Activated CD4-positive, alpha-beta T cell treated with anti-CD3 and anti-CD28 coated beads, Interleukin-2, amount 50 U/mL, for 1 hour (primary cell): Measurements from ENCODE around the gene BICC1.
"Not testable (repeated sequence)": the region's sequence is repeated elsewhere in the genome, so short reads cannot be mapped to it uniquely, and the experiment has no call there.

Experiments used
- DNase-seq: peaks from one replicate; pipeline ENCODE4 v3.0.0-alpha.2; 2020

BICC1 gene

DNA sequence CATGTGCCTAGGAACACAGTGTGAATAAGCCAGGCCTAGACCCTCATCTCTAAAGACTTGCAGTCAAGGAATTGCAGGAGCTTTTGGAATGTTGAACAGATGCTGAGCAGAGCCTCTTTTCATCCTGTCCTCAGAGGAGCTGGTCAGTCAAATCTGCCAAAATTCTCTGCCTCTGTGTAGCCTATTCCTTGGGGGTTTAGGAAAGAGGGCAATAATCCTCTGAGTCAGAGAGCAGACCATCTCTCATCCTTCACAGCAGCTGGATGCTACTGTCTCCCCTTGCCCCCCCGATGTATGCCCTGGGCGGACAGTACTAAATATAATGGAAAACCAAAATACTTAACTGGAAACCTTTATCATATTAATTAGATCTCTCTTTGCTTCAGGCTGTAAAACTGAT, 52.6 kb downstream of the BICC1 start:
- DNase-seq = no peak

DNA sequence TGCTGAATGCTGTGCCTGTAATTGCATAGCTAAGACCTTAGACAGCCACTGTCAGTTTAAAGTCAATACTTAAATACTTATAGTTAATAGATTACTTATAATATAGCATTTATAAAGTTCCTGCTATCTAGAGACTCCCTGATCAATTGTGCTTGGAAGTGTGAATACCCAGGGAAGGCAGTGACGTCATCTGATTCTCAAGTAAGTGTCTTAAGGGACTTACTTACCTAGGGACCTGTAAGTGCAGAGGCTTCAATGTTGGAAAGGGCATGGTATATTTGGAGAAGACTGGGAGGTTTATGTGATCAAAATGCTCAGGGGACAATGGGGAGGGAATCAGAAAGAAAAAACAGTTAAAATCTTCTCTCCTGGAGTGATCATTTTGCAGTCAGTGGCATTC, 55.0 kb downstream of the BICC1 start:
- DNase-seq = no peak

GRCh38 chr10:58568428-58568935, 55.8 kb downstream of the BICC1 start:
- no peak for DNase-seq

DNA sequence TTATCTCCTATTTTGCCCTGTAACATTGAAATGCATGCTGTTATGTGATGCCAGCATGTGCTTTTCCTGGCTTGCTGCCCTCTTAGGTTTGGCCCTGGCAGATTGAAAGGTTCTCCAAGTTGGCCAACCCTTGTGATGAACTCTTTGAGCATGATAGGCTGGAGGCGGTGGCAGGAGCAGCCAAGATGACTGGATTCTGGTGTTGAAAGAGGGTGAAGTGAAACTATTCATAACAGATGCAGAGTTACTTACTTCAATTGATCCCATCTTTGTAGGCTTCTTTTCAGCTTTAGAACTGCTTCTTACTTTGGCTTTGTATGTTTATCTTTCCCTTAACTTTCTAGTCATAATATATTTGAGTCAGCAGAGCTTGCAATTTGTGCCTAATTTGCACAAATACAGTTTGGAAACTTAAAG, 57.6 kb downstream of the BICC1 start:
- no peak for DNase-seq

DNA sequence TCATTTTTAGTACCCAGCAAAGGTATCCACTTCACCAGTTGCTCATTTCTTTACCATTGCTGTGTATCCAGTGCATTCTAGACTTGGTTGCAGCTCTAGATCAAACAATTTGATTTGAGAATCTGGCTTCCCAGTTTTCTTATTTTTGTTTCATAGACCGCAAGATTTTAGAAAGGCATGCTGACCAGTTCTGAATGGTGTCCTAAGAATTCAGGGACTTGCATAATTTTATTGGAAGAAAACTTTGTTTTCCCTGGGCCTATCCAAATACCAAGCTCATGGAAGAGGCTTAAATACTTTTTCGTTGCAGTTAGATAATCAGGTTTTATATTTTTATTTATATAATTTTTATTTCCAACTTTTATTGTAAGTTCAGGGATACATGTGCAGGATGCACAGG, 58.3 kb downstream of the BICC1 start:
- DNase-seq = no peak

GRCh38 chr10:58573144-58573543, 60.5 kb downstream of the BICC1 start:
- DNase-seq = no peak

GRCh38 chr10:58574058-58574457, 61.4 kb downstream of the BICC1 start:
- no peak for DNase-seq

- no peak for DNase-seq
Measured at GRCh38 chr10:58575491-58575890, 62.8 kb downstream of the BICC1 start.

DNA sequence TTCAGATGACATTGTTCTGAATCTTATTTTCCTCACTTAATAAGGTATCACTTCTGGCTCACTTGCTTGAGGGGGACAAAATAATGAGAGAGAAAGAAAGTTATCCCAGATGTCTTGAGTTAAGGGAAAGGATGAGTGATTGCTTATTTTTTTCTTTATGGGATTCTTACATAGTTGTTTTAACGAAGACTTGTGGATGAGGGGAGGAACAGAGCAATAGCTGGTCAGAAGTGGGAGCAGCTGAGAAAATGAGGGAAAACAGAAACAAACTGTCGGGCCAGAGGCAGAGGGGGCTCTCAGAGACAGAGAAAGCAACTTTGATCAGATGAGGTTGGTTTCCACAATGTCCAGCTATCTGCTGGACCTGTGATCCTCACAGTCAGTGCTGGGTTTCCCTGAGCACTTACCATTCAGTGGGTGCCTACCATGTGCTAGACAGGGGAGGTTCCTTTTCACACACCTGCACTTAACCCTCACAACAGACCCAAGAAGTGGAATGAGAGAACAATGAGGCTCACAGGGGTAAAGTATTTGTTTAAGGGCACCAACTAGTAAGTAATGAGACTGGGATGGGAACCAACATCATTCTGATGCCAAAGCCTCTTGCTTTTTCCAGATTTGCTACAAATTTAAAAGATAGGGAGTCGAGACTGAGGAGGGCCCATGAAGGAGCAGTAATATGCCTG, 64.2 kb downstream of the BICC1 start:
- no peak for DNase-seq

DNA sequence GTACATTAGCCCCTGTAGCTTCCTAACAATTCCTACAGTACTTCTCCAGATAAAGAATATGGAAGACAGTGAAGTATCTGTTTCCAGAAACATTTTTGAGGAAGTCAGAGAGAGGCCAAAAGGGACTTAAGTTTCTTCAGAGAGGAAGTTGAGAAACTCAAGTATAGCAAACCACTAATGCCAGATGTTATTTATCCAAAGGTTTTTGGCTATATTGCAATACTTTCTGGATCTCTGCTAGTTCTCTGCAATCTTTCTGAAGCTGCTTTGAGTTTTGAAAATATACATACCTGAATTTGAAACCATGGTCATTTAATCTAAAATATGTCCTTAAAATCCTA, 64.7 kb downstream of the BICC1 start:
- DNase-seq = no peak

DNA sequence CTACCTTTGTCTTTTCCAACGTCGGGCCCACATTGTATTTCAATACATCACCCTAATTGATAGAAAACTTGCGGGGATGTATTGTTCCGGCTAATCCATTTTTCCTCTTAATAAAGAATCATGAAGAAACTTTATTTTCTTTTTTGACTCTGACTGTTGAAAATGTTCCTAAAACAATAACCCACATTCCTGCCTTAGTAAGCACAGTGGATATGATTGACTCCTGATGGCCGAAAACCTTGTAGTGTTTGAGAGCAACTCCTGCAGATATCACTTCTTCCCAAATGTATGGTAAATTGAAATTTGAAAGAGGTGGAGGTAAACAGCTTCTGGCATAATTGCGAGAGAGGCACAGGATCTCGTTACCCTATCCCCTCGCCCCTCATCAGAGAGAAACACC, 65.7 kb downstream of the BICC1 start:
- no peak for DNase-seq

DNA sequence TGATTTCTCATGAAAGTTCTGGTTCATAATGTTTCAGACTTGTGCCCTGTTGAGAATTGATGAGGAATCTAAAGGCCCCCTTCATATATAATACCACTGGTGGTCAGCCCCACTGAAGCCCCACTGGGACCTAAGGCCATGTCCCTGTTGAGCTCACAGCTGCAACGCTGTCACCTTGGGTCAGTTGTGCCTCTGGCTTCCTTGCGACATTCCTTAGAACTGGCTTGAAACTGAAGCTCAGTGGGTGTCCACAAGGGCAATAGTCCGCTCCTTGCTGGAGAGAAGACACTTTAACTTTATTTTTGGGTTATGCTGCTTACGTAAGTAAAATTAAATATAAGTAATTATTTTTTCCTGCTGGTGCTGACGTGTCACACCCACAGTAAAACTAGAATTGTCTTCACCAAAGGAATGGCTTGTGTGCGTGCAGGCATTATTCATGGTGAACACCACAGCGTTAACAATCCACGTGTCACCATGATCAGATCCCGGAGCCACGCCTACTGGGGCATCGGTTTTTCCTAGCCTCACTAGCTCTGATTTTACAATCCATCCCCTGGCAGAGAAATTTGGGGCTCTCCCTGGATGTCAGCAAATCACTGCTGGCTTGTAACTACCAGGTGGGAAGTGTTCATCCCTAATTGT, 66.5 kb downstream of the BICC1 start:
- no peak for DNase-seq

- DNase-seq = no peak
Measured at GRCh38 chr10:58582045-58582444, 69.4 kb downstream of the BICC1 start.

- DNase-seq = no peak
Measured at GRCh38 chr10:58585435-58585834, 72.8 kb downstream of the BICC1 start.

DNA sequence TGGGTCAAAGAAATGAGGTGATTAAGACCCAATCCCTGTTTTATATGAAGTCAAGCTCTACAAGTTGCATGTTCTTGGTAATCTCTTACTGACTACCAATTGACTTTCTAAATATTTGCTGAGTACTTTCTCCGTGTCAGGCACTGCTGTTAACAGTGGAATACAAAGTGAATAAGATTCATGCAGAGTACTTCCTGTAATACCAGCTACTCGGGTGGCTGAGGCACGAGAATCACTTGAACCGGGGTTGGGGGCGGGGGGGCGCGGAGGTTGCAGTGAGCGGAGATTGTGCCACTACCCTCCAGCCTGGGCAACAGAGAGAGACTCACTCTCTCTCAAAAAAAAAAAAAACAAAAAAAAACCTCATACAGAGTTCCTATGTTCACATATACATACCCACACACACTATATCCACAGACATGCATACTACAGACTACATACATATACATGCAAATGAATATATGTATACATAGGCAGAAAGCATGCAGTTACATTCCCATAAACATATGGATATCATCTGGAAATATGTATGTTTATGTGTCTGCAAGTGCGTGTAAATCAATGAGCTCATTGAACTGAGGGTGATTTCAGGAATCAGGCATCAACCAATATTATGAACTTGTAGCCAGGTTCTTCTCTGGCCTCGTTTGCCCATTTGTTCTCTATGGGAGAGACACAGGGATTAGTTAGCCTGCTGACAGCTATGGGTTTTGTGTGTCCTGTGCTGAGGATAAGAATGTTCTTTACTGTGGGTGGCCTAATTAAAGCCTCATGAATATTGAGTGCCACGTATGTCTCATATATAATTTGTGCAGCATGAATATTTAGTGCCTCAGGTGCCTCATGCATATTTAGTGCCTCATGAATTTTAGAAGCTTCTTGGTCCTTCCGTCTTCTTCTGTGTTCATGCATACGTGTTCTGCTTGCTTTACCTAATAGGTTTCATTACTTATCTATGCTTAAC, 73.9 kb downstream of the BICC1 start:
- DNase-seq = no peak

DNA sequence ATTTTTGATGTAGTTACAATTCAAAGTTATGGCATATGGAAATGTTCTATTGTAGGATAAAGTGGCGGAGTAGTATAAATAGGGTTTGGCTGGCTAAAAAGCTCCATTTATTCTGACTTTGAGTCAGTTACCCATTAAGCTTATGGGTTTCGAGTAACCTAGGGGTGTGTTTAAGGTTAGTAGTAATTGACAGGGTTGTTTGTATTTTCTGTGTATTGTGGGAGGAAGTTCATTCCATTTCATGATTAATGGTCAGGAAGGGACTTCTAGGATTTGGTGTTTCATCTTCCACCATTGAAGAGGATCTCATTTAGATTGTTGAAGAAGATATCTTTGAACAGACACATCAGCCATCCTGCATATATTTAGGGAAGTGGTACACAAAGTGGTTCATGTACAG, 75.0 kb downstream of the BICC1 start:
- DNase-seq = no peak

DNA sequence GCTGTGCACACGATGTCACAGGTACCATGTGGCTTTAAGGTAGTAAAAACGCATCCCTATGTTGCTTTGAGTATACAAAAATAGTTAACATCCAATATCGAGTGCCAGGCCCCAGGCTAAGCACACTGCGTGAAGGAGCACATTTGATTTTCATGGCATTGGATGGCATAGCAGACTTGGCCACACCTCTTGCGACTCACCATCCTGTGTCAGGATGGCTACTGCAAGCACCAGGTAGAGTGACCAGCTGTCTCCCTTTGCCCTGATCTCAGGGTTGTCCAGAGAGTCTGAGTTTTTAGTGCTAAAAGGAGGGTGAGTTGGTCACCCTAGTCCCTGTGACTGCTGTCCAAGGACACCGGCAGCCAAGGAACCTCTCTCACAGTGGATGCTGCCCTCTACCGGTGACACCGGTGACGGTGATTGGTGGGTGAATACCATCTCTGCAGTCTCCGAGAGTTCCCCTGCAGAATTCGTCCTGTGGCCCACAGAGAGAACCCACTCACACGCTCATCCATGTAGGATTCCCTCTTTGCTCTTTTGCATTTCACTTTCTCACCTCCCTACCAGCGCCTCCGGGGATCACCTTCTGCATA, 76.1 kb downstream of the BICC1 start:
- no peak for DNase-seq

GRCh38 chr10:58590152-58590840, 77.6 kb downstream of the BICC1 start:
- DNase-seq = no peak

- DNase-seq = no peak
Measured at GRCh38 chr10:58590924-58591323, 78.3 kb downstream of the BICC1 start.

DNA sequence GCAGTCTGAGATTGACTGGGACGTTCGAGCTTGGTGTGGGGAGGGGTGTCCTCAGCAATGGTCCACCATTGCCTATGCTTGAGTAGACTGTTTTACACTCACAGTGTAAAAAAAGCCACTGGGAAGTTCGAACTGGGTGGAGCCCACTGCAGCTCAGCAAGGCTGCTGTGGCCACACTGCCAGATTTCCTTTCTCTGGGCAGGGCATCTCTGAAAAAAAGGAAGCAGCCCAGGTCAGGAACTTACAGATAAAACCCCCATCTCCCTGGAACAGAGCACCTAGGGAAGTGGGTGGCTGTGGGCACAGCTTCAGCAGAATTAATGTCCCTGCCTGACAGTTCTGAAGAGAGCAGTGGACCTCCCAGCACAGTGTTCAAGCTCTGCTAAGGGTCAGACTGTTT, 80.3 kb downstream of the BICC1 start:
- DNase-seq = no peak

DNA sequence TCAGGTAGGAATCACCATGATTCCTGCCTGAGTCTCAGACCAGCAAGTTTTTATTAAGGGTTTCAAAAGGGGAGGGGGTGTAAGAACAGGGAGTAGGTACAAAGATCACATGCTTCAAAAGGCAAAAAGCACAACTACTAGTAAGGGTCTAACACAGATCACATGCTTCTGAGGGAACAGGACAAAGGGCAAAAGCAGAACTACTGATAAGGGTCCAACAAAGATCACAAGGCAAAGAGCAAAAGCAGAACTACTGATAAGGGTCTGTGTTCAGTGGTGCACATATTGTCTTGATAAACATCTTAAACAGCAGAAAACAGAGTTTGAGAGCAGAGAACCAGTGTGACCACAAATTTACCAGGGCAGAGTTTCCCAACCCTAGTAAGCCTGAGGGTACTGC, 84.5 kb downstream of the BICC1 start:
- DNase-seq = not testable (repeated sequence)

GRCh38 chr10:58599927-58600553, 87.4 kb downstream of the BICC1 start:
- no peak for DNase-seq
